Muscle of leg (tissue), 11 donors: ENCODE results near the gene PDCD6IP. TPM values are rescaled to one million over a fixed set of nuclear protein-coding genes. Genes with fewer than 3 reads are reported as not detected.

ENCODE experiments used
- DNase-seq: peaks from one replicate; pipeline ENCODE4 v3.0.0; 2013
- H3K27ac ChIP-seq: one replicate; pipeline ENCODE4 v1.5.1; 2013; ENCODE audit warnings: mild to moderate bottlenecking, low read length, control low read depth
- H3K27me3 ChIP-seq: one replicate; pipeline ENCODE4 v1.6.1; 2013; ENCODE audit warnings: low read length; ENCODE audit not compliant: control insufficient read depth, insufficient read depth
- H3K36me3 ChIP-seq: one replicate; pipeline ENCODE4 v1.6.1; 2013; ENCODE audit warnings: low read length; ENCODE audit not compliant: control insufficient read depth, insufficient read depth
- H3K4me1 ChIP-seq: one replicate; pipeline ENCODE4 v1.6.1; 2013; ENCODE audit warnings: low read length; ENCODE audit not compliant: control insufficient read depth, insufficient read depth
- H3K4me3 ChIP-seq: one replicate; pipeline ENCODE4 v1.5.1; 2013; ENCODE audit warnings: low read length, control low read depth
- H3K9me3 ChIP-seq: replicated peaks from 2 replicates; pipeline ENCODE4 v1.6.1; 2013; ENCODE audit warnings: low read depth, low read length; ENCODE audit not compliant: control insufficient read depth
- WGBS: methylation state at CpG from one replicate; pipeline ENCODE4 v1.1.5; 2013; ENCODE audit warnings: missing lambda C conversion rate; ENCODE audit not compliant: insufficient coverage; 5-methylcytosine and 5-hydroxymethylcytosine counted together
- polyA plus RNA-seq, 8 donors: library from polyadenylated mRNA; unstranded; fragments of 120-200 nt; gene quantifications; one replicate each; pipeline versions ENCODE4 v1.2.1 to v1.2.3, GENCODE V29; 2013; ENCODE audit warnings: inconsistent platforms in 1 of 8, low replicate concordance in 1 of 8; ENCODE audit not compliant: insufficient read length in 8 of 8, insufficient read depth in 1 of 8
- total RNA-seq: library from RNA; stranded (reverse); fragments of 120-200 nt; gene quantifications from one replicate; pipeline ENCODE4 v1.2.4, GENCODE V29; 2013

Gene PDCD6IP
- total and polyA plus RNA-seq, 9 donors = 67.2 to 101 (median 93.0) TPM

DNA sequence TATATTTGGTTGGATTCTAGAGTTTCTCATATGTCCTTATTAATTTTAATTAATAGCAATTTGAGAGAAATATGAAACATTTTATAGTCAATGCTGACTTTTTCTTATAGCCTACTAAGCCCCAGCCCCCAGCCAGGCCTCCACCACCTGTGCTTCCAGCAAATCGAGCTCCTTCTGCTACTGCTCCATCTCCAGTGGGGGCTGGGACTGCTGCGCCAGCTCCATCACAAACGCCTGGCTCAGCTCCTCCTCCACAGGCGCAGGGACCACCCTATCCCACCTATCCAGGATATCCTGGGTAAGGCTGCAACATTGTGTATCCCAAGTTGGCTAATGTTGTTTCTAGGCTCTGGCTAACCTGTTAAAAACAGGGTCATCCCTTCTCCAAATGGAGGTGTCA, 66.7 kb downstream of the PDCD6IP start:
- Histone ChIP-seq H3K4me3 (no peak overlapping the region), H3K4me1 (no peaks in the 10 kb centered on the region), H3K27me3 (no peaks in the 10 kb centered on the region), H3K27ac (no peak overlapping the region), H3K36me3 (peaks cover 18% of the 10 kb centered on the region), H3K9me3 (no peaks in the 10 kb centered on the region)
- 75% methylated on average over 1 of the region's 4 CpGs for WGBS
- no peak for DNase-seq

DNA sequence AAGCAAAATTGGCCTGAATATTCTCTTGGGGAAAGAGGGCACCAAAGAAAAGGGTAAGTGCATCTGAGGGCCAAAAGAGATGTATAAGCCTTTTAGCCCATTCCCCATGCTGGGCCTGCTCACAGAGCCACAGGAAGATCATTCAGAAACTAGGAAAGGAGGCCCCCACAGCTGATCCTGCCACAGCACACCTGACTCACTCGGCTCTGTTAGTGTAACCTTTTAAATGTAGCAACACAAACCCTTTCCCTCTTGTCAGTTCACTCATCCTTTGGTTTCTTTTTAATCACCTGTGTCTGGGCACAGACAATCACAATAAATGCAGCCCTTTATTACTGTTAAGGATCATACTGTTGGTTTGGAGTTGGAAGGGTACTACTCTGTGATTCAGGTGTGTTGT, 69.9 kb downstream of the PDCD6IP start:
- Histone ChIP-seq H3K9me3 (no peaks in the 10 kb centered on the region), H3K36me3 (peaks cover 17% of the 10 kb centered on the region), H3K4me3 (no peak overlapping the region), H3K4me1 (no peaks in the 10 kb centered on the region), H3K27ac (no peak overlapping the region), H3K27me3 (no peaks in the 10 kb centered on the region)
- 71% methylated on average over 1 of the region's 1 CpG for WGBS
- no peak for DNase-seq

DNA sequence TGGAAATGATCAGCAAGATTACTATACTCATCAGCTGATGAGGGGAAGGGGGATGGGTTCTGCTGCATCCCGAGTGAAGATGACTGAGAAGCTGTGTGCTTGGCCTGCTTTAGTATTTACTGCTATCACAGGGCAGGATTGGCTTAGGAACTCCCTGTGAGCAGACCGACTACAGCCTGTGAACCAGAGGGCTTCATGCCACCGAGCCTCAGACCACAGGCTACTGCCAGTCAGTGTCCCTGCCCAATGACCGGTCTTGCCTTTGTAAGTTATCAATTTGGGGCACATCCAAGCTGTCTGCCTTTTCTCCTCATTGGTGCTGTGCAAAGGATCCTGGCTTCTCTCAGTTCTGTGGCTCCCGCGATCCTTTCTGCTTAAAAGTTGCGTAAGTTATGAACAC, 71.5 kb downstream of the PDCD6IP start:
- Histone ChIP-seq H3K27me3 (no peaks in the 10 kb centered on the region), H3K36me3 (peaks cover 11% of the 10 kb centered on the region), H3K4me3 (no peak overlapping the region), H3K4me1 (no peaks in the 10 kb centered on the region), H3K27ac (no peak overlapping the region), H3K9me3 (no peaks in the 10 kb centered on the region)
- DNase-seq = no peak
- 80% methylated on average over 4 of the region's 7 CpGs for WGBS

DNA sequence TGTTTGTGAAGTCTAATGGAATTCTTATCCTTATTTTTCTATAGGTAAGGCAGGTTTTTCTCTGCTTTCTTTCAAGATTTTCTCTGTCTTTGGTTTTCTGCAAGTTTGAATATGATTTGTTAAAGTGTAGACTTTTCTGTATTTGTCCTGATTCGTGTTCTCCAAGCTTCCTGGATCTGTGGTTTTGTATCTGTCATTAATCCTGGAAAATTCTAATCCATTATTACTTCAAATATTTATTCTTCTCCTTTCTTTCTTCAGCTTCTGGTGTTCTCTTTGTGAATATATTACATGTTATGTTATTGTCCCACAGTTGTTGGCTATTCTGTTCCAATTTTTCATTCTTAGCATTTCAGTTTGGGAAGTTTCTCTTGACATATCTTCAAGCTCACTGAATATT, 76.4 kb downstream of the PDCD6IP start:
- no peak overlapping the region for H3K4me3 ChIP-seq
- H3K27me3 ChIP-seq = no peaks in the 10 kb centered on the region
- no peaks in the 10 kb centered on the region for H3K9me3 ChIP-seq
- no CpG with 5 or more reads among the region's 1 CpG for WGBS
- no peak for DNase-seq
- no peaks in the 10 kb centered on the region for H3K4me1 ChIP-seq
- H3K27ac ChIP-seq = no peak overlapping the region
- peaks cover 3% of the 10 kb centered on the region for H3K36me3 ChIP-seq

DNA sequence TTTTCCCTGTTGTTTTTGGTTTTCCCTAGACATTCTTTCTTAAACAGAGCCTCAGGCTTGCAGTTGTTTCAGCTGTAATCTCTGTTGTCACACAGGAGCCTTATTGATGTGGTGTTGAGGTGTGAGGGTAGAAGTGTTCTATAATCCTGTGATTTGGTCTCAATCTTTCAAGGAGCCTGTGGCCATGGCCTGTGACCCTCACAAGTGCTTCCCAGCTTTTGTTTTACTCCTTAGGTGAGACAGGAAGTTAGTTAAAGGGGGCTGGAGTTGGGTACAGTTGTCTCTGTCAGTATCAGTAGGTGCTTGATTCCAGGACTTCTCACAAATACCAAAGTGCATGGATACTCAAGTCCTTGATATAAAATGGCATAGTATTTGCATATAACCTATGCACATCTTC, 77.2 kb downstream of the PDCD6IP start:
- Histone ChIP-seq H3K36me3 (no peaks in the 10 kb centered on the region), H3K9me3 (no peaks in the 10 kb centered on the region), H3K4me1 (no peaks in the 10 kb centered on the region), H3K4me3 (no peak overlapping the region), H3K27ac (no peak overlapping the region), H3K27me3 (no peaks in the 10 kb centered on the region)
- DNase-seq = no peak

DNA sequence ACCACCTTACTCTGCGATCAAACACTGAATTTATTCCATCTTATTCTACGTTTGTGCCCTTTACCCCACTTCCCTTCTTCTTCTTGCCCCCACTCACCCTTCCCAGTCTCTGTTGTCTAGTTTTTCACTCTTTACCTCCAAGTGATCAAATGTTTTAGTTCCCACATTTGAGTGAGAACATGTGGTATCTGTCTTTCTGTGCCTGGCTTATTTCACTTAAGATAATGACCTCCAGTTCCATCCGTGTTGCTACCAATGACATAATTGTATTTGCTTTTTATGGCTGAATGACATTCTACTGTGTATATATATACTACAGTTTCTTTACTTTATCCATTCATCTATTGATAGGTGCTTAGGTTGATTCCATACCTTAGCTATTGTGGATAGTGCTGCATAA, 78.8 kb downstream of the PDCD6IP start:
- no peaks in the 10 kb centered on the region for H3K27me3 ChIP-seq
- no peaks in the 10 kb centered on the region for H3K9me3 ChIP-seq
- 76% methylated on average over 2 of the region's 3 CpGs for WGBS
- DNase-seq = no peak
- H3K4me3 ChIP-seq = no peak overlapping the region
- H3K27ac ChIP-seq = no peak overlapping the region
- H3K36me3 ChIP-seq = no peaks in the 10 kb centered on the region
- H3K4me1 ChIP-seq = no peaks in the 10 kb centered on the region

DNA sequence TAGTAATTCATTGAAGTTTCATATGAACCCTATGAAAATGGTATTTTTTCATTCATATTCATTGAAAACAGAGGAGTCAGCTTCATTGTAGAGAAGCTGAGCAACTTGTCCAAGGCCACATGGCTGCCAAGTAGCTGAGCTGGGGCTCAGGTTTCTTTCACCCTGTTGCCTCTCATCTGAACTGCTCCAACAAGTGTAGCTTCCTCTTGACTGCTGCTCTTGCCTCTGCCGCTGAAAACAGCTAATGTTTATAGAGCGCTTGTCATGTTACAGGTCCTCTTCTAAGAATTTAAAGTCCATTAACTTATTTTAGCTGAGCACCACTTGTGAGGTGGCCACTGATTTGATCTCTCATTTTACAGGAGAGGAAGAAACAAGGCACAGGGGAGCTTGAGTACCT, 81.1 kb downstream of the PDCD6IP start:
- peak; percentile 25 for DNase-seq
- no peaks in the 10 kb centered on the region for H3K27me3 ChIP-seq
- WGBS = no CpG with 5 or more reads among the region's 2 CpGs
- no peak overlapping the region for H3K4me3 ChIP-seq
- H3K27ac ChIP-seq = no peak overlapping the region
- H3K4me1 ChIP-seq = peaks cover 8% of the 10 kb centered on the region
- H3K9me3 ChIP-seq = no peaks in the 10 kb centered on the region
- no peaks in the 10 kb centered on the region for H3K36me3 ChIP-seq

DNA sequence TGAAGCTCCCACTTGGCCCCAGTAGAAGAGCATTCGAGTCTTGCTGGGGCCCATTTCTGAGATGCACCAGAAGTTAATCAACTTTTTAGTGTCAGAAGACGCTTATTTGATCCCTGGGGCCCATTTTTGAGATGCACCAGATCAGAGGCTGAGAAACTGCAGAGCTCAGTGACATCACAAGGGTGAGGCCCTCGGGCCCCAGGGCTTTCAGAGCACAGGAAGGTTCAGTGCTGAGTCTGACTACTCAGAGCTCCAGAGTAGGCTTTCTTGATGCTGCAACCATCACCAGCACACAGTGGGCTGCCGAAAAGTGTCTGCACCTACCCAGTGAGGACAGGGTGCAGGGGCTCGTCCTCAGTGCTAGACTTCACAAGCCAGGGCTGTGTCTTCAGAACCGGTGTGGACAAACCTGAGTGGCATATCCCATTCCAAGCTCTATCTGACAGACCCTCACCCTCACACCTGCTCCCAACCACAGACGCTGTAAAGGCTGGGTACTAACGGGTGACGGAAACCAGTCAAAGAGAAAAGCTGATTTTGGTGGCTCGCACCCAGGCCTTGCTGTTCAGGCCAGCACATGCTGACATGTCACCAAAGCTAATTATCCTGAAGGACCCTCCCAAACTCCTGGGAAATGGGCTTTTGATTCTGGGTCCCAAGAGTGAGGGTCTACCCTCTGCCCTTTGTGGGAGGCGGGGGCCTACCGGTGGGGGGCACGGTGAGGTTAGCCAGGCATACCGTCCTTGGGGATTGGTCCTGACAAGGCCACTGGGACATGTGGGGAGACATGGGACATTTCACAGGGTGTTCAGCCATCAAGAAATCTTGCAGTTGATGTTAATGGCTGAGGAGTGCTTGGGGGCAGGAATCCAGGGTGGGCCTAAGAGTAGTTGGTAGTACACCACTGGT, 83.0 kb downstream of the PDCD6IP start:
- 88% methylated on average over 14 of the region's 14 CpGs for WGBS
- Histone ChIP-seq H3K9me3 (no peaks in the 10 kb centered on the region), H3K36me3 (no peaks in the 10 kb centered on the region), H3K27ac (no peak overlapping the region), H3K27me3 (no peaks in the 10 kb centered on the region), H3K4me1 (peaks cover 8% of the 10 kb centered on the region), H3K4me3 (no peak overlapping the region)
- no peak for DNase-seq

DNA sequence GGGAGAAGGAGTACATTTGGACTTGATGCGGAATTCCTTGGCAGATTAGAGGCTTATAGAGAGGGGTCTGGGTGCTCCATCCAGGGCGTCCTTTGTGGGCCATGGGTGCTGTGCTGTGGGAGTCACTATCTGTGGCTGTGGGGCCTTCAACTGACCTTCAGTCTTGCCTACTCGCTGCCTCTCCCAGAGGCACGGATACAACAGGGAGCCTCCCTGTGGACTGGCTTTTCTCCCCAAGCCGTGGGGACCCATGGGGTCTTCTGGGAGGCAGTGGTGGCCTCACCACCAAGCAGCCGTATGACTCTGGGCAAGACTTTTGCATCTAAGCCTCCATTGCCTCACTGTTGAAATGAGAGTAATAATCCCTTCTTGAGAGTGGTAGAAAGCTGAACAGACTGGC, 83.9 kb downstream of the PDCD6IP start:
- Histone ChIP-seq H3K36me3 (no peaks in the 10 kb centered on the region), H3K27me3 (no peaks in the 10 kb centered on the region), H3K4me1 (peaks cover 8% of the 10 kb centered on the region), H3K9me3 (no peaks in the 10 kb centered on the region), H3K4me3 (no peak overlapping the region), H3K27ac (no peak overlapping the region)
- WGBS = 87% methylated on average over 4 of the region's 6 CpGs
- no peak for DNase-seq

DNA sequence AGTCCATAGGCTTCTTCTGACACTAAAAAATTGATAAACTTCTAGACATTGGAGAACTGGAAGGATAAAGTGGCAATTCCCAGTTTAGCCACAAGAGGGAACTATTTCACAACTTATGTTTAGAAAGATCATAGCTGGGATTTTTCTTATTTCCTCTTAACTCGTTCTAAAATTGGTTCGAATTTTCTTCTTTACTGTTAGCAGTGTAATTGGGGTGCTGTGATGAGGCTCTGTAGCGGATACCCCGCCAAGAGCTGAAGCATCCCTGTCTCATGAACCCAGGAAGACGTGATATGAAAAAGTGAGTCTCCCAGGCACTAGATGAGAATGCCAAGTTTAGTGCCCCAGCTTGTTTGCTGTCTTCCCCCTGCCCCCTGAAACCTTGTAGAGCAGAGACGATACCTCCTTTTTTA, 85.1 kb downstream of the PDCD6IP start:
- Histone ChIP-seq H3K27ac (no peak overlapping the region), H3K4me3 (peak overlapping the region; percentile 15), H3K4me1 (peaks cover 8% of the 10 kb centered on the region), H3K27me3 (no peaks in the 10 kb centered on the region), H3K9me3 (no peaks in the 10 kb centered on the region), H3K36me3 (no peaks in the 10 kb centered on the region)
- DNase-seq = peak; percentile 56
- 0% methylated on average over 3 of the region's 6 CpGs for WGBS
